Measurements from ENCODE around the gene TXNDC16.
"Not testable (repeated sequence)": the region's sequence is repeated elsewhere in the genome, so short reads cannot be mapped to it uniquely, and the experiment has no call there.

Gene TXNDC16

GRCh38 chr14:52552063-52552988 is at the start of gene TXNDC16, which contains the start of gene GPR137C:
Gene TXNDC16 (minus strand): TSS chr14:52552505. CDS start chr14:52543557, 8,948 bp downstream.
Gene GPR137C (plus strand): TSS chr14:52552836. CDS start chr14:52553148, 312 bp downstream.
- peak; percentile 99 for DNase-seq
- ATAC-seq, result peak; percentile 96

- no peak for DNase-seq
- no peak for ATAC-seq
Measured at GRCh38 chr14:52599974-52600373, 47.7 kb upstream of the TXNDC16 start.

DNA sequence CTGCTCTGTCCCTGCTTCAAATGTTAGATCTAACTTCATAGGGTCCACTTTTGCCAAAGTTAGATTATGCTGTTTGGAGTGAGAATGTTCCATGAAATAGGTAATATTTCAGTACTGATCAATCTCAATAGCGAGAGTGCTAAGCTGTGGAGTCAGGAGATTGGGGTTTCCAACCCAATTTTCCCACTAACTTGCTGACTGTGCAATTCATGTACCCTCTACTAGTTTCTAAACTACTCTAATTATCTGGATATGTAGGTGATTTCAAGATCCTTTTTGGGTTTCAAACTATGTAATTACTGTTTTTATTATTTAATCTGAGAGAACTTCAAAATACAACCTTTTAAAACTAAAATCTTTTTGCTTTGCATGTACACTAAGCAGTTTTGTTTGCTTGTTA is 46.3 kb upstream of the TXNDC16 start:
- ATAC-seq, result no peak

DNA sequence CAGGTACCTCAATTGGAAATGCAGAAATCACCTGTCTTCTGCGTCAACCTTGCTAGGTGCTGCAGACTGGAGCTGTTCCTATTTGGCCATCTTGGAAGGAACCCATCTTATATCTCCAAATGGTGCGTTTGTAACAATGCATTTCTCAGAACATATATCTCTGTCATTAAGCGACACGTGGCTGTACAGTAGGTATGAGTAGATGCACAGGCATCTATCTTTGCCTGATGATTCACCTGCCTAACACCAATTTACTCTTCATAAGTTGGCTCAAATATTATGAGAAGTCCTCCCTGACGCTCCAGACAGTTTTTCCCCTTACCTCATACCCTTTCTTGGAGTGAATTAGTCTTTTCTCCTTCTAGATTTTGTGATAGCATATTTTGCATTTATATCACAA is 44.6 kb upstream of the TXNDC16 start:
- DNase-seq, result no peak
- ATAC-seq, result no peak

More for the DNA sequence above, 46.3 kb upstream of the TXNDC16 start:
- DNase-seq, result no peak

DNA sequence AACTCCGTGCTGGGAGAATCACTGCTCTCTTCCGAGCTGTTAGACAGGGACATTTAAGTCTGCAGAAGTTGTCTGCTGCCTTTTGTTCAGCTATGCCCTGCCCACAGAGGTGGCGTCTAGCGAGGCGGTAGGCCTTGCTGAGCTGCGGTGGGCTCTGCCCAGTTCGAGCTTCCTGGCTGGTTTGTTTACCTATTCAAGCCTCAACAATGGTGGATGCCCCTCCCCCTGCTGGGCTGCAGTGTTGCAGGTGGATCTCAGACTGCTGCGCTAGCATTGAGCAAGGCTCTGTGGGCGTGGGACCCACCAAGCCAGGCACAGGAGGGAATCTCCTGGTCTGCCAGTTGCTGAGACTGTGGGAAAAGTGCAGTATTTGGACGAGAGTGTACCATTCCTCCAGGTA is 44.0 kb upstream of the TXNDC16 start:
- DNase-seq (no peak), ATAC-seq (no peak)

GRCh38 chr14:52590318-52590717 is 38.0 kb upstream of the TXNDC16 start:
- no peak for ATAC-seq

GRCh38 chr14:52589646-52590045 is 37.3 kb upstream of the TXNDC16 start:
- ATAC-seq (no peak), DNase-seq (no peak)

More at GRCh38 chr14:52590318-52590717, 38.0 kb upstream of the TXNDC16 start:
- no peak for DNase-seq

- no peak for DNase-seq
Measured at GRCh38 chr14:52583544-52583943, 31.2 kb upstream of the TXNDC16 start.

GRCh38 chr14:52575858-52576257 is 23.6 kb upstream of the TXNDC16 start:
- DNase-seq, result no peak
- no peak for ATAC-seq

More at GRCh38 chr14:52583544-52583943, 31.2 kb upstream of the TXNDC16 start:
- ATAC-seq, result no peak

- DNase-seq, ATAC-seq: not testable (repeated sequence)
Measured at GRCh38 chr14:52568454-52568853, 16.1 kb upstream of the TXNDC16 start.

GRCh38 chr14:52563120-52563519 is 10.8 kb upstream of the TXNDC16 start:
- ATAC-seq (no peak), DNase-seq (no peak)

- ATAC-seq (no peak), DNase-seq (no peak)
Measured at GRCh38 chr14:52558688-52559087, 6.4 kb upstream of the TXNDC16 start.

GRCh38 chr14:52553671-52554575 is 1.6 kb upstream of the TXNDC16 start:
- DNase-seq (peak; percentile 82), ATAC-seq (no peak)

DNA sequence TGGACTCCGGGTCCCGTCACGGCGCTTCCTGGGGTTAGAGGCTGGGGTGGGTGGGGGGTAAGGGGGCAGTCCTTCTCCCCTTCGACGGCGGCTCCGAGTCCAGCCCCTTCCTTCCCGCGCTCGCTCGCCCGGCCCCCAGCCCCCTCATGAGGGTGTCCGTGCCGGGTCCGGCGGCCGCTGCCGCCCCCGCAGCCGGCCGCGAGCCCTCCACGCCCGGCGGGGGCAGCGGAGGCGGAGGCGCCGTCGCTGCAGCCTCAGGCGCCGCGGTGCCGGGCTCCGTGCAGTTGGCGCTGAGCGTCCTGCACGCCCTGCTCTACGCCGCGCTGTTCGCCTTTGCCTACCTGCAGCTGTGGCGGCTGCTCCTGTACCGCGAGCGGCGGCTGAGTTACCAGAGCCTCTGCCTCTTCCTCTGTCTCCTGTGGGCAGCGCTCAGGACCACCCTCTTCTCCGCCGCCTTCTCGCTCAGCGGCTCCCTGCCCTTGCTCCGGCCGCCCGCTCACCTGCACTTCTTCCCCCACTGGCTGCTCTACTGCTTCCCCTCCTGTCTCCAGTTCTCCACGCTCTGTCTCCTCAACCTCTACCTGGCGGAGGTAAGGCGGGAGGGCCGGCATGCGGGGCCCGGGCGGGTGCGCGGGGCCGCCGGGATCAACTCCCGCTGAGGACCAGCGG is 831 bp upstream of the TXNDC16 start:
- ATAC-seq (peak; percentile 19), DNase-seq (peak; percentile 44)

- ATAC-seq (no peak), DNase-seq (no peak)
Measured at GRCh38 chr14:52551696-52552062, 626 bp downstream of the TXNDC16 start.

DNA sequence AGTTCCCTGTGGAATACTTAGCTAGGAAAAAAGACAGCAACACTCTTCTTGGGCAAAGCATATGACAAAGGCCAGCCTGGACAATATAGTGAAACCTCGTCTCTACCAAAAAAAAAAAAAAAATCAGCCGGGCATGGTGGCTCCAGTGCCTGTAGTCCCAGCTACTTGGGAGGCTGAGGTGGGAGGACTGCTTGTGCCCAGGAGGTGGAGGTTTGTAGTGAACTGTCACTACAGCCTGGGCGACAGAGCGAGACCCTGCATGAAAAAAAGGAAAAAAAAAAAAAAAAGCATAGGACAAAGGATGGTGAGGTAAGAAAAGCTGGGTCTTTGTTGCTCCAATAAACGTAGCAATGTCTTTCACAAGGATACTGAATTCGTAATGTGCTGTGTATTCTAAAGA is 1.1 kb downstream of the TXNDC16 start:
- no peak for ATAC-seq
- no peak for DNase-seq

DNA sequence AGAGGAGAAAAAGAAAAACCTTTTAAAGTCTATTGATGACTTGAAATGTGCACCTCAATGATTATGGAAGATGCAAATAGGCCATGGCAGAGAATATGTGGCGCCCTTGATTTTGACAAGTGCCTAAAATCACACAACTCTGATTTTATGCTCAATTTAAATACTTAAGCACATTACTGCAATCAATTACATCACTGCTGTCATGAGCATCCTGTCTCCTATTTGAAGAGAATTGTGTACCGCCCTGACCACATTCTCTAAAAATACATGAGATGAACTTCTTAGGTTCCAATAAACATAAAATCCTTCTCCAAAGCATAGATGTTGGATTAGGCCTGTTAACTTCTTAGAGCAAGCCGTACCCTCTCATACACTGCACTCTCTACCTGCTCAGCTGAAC is 1.6 kb downstream of the TXNDC16 start:
- ATAC-seq, result no peak
- DNase-seq, result no peak

DNA sequence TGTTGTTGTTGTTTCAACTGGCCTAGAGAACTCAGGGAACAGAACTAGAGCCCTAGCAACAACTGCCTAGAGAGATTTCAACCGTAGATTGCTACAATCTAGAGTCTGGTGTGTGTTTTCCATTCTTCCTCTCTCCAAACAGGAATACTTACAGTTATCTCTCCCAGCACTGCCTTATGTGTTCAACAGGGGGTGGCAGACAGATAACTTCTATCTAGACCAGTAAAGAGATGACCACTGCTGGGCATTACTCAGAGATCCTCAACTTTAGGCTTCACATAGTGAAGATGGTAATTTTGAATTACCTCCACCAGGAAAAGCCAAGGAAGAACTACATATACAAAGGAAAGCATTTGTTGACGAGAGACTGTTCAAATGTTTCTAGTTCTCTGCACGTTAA is 4.8 kb downstream of the TXNDC16 start:
- ATAC-seq, result no peak
- DNase-seq, result no peak

GRCh38 chr14:52547027-52547426 is 5.3 kb downstream of the TXNDC16 start:
- DNase-seq (no peak), ATAC-seq (no peak)

GRCh38 chr14:52546318-52546670 is 6.0 kb downstream of the TXNDC16 start:
- ATAC-seq (no peak), DNase-seq (no peak)

- DNase-seq, result no peak
- no peak for ATAC-seq
Measured at GRCh38 chr14:52545584-52546317, 6.6 kb downstream of the TXNDC16 start.

DNA sequence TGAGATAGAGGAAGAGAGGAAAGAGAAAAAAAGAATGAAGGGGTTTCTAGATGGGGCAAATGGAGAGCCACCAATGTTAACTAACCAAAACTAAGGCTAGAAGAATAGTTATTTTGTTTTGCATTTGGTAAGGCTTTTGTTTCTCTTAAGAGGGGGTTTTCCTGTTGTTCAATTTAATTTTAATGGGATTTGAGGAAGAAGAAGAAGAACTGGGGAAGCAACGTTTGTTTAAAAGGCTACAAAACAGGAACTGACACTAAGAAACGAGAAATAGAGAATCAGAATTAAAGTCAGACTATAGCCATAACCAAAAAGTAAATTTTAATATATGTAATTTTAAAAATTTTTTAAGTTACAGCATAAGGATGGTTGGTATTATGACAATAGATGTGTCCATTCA is 13.7 kb downstream of the TXNDC16 start:
- ATAC-seq (no peak), DNase-seq (no peak)
